Endothelial cell of umbilical vein (primary cell): Measurements from ENCODE around the gene COL15A1. TPM values are rescaled to one million over a fixed set of nuclear protein-coding genes. Genes with fewer than 3 reads are reported as not detected.

Experiments
- BruUV-seq: library from RNA; stranded (reverse); fragments of 400-500 nt; replicated peaks from 2 replicates; lab custom pipeline; 2021; lab: Mats Ljungman, UMichigan
- CTCF ChIA-PET: fragments of 300-600, 350-600 bp; sonication (Branson Sonifier 250); formaldehyde crosslinking; loops from one replicate; lab custom pipeline; 2021; ENCODE audit warnings: antibody characterized with exemption, inconsistent platforms; lab: Charles Lee
- POLR2A ChIA-PET: fragments of 300-600, 350-600 bp; sonication (Branson Sonifier 250); formaldehyde crosslinking; loops from one replicate; lab custom pipeline; 2021; ENCODE audit warnings: antibody characterized with exemption, inconsistent platforms; lab: Charles Lee
- DNase-seq: peaks from one replicate; pipeline ENCODE4 v3.0.0-alpha.2; 2011; ENCODE audit warnings: low read depth, low spot score
- FAIRE-seq: peaks from 2 replicates; lab custom pipeline; 2011; peaks lifted over from hg19 to GRCh38; lab: Jason Lieb, UNC
- H2AFZ ChIP-seq: 2 replicates; pipeline ENCODE4 v1.6.0; 2012; ENCODE audit warnings: low read depth, low read length, control low read depth, inconsistent platforms
- H3K27ac ChIP-seq: 2 replicates; pipeline ENCODE4 v1.5.1; 2011; ENCODE audit warnings: low read depth, mild to moderate bottlenecking, control low read depth, low read length, moderate library complexity; ENCODE audit not compliant: insufficient read depth
- H3K27me3 ChIP-seq, 2 experiments: 2 replicates each; pipeline versions ENCODE4 v1.6.0 to v1.6.1; 2011; ENCODE audit warnings: low read length in 2 of 2, mixed read lengths in 1 of 2; ENCODE audit not compliant: control insufficient read depth in 2 of 2, insufficient read depth in 2 of 2
- H3K36me3 ChIP-seq, 2 experiments: 2 replicates in 1 of 2; 3 replicates in 1 of 2; pipeline ENCODE4 v1.5.1; 2011; ENCODE audit warnings: low read length in 2 of 2, mild to moderate bottlenecking in 1 of 2, moderate library complexity in 1 of 2; ENCODE audit not compliant: control insufficient read depth in 2 of 2, insufficient read depth in 2 of 2; ENCODE audit errors: extremely low read depth in 1 of 2
- H3K4me1 ChIP-seq: 3 replicates; pipeline ENCODE4 v1.5.1; 2011; ENCODE audit warnings: mild to moderate bottlenecking, low read length; ENCODE audit not compliant: control insufficient read depth, insufficient read depth; ENCODE audit errors: extremely low read depth
- H3K4me2 ChIP-seq: 2 replicates; pipeline ENCODE4 v1.6.1; 2011; ENCODE audit warnings: low read length, control low read depth, mixed read lengths; ENCODE audit not compliant: insufficient read depth
- H3K4me3 ChIP-seq, 3 experiments: fragments of 200-600 bp in 1 of 3; sonication (generic), shearing (Covaris generic) in 1 of 3; replicated peaks in 1 of 3; 2 replicates each; pipeline ENCODE4 v1.5.1; 2011 to 2016; ENCODE audit warnings: control low read depth in 3 of 3, low read length in 3 of 3, mild to moderate bottlenecking in 2 of 3, inconsistent platforms in 1 of 3, low read depth in 1 of 3, moderate library complexity in 1 of 3; ENCODE audit not compliant: insufficient read depth in 1 of 3
- H3K79me2 ChIP-seq: 2 replicates; pipeline ENCODE4 v1.6.0; 2012; ENCODE audit warnings: low read length, inconsistent platforms; ENCODE audit not compliant: control insufficient read depth, insufficient read depth
- H3K9ac ChIP-seq: replicated peaks from 2 replicates; pipeline ENCODE3; 2011; ENCODE audit warnings: low read length, control low read depth; ENCODE audit not compliant: insufficient read depth; ENCODE audit errors: extremely low read depth
- H3K9me1 ChIP-seq: replicated peaks from 3 replicates; pipeline ENCODE4 v1.6.0; 2011; ENCODE audit warnings: mild to moderate bottlenecking, low read length; ENCODE audit not compliant: control insufficient read depth, insufficient read depth; ENCODE audit errors: extremely low read depth
- H3K9me3 ChIP-seq: replicated peaks from 2 replicates; pipeline ENCODE4 v1.5.1; 2012; ENCODE audit warnings: low read length, inconsistent platforms; ENCODE audit not compliant: control insufficient read depth, insufficient read depth
- H4K20me1 ChIP-seq: replicated peaks from 2 replicates; pipeline ENCODE3; 2011; ENCODE audit warnings: mild to moderate bottlenecking, low read length; ENCODE audit not compliant: control insufficient read depth, insufficient read depth; ENCODE audit errors: extremely low read depth
- EZH2 ChIP-seq: IDR thresholded peaks from 2 replicates; pipeline ENCODE4 v1.6.1; 2012; ENCODE audit warnings: borderline replicate concordance, low read depth, mild to moderate bottlenecking, moderate library complexity, low read length, inconsistent platforms; ENCODE audit not compliant: severe bottlenecking
- FOS ChIP-seq: IDR thresholded peaks from 2 replicates; pipeline ENCODE4 v1.6.1; 2011; ENCODE audit warnings: mild to moderate bottlenecking, low read length, moderate library complexity, borderline replicate concordance; ENCODE audit not compliant: insufficient read depth
- GATA2 ChIP-seq: IDR thresholded peaks from 2 replicates; pipeline ENCODE4 v1.7.0; 2011; ENCODE audit warnings: low read depth, mild to moderate bottlenecking, moderate library complexity, mixed read lengths, low read length; ENCODE audit not compliant: insufficient read length, insufficient read depth
- JUN ChIP-seq: IDR thresholded peaks from 2 replicates; pipeline ENCODE4 v1.6.1; 2011; ENCODE audit warnings: borderline replicate concordance, low read depth; ENCODE audit not compliant: insufficient read length, insufficient read depth
- MYC ChIP-seq: IDR thresholded peaks from one replicate; pipeline ENCODE4 v1.6.1; 2011; ENCODE audit warnings: mild to moderate bottlenecking, low read depth, low read length
- POLR2A ChIP-seq: IDR thresholded peaks from 2 replicates; pipeline ENCODE4 v1.6.1; 2012; ENCODE audit warnings: low read depth, mild to moderate bottlenecking, control low read depth, low read length
- POLR2AphosphoS5 ChIP-seq: IDR thresholded peaks from 2 replicates; pipeline ENCODE4 v1.6.1; 2012; ENCODE audit warnings: low read depth, mild to moderate bottlenecking, control low read depth, low read length, moderate library complexity; ENCODE audit not compliant: insufficient read depth
- dilution Hi-C: fragments of 300-500 bp; cut with MboI; formaldehyde crosslinking; loops from one replicate; pipeline ENCODE4 v1.15.0; 2019; ENCODE audit warnings: low sequenced_read_pairs; ENCODE audit not compliant: extremely low pct_ligation_motif_present
- intact Hi-C: fragments of 100-400 bp; cut with micrococcal nuclease; formaldehyde crosslinking; loops from one replicate; pipeline ENCODE4 v1.10.0; 2022
- polyA plus RNA-seq, 4 experiments: library from polyadenylated mRNA; depleted of rRNA in 3 of 4; stranded (reverse) in 3 of 4; unstranded in 1 of 4; fragments of >200 nt; gene quantifications; 2 replicates each; pipeline versions ENCODE4 v1.2.1 to v1.2.3, GENCODE V29; 2011 to 2012; ENCODE audit warnings: missing spikeins in 1 of 4
- total RNA-seq: library from RNA; stranded (reverse); gene quantifications from 2 replicates; pipeline ENCODE4 v1.2.3, GENCODE V29; 2021
- TF ChIP-seq, protein P1 (sequence below): IDR thresholded peaks from 2 replicates; pipeline ENCODE4 v1.6.1; 2011; ENCODE audit not compliant: insufficient read depth, insufficient read length
- TF ChIP-seq, protein P2 (sequence below), 2 donors: IDR thresholded peaks; 1 replicate in 1 of 2; 2 replicates in 1 of 2; pipeline ENCODE4 v1.5.1; 2011; ENCODE audit warnings: low read length in 2 of 2, mild to moderate bottlenecking in 2 of 2, moderate library complexity in 2 of 2, control low read depth in 1 of 2, inconsistent platforms in 1 of 2, low read depth in 1 of 2; ENCODE audit not compliant: insufficient read depth in 1 of 2; ENCODE audit errors: extremely low read depth in 1 of 2

The COL15A1 gene
- total and polyA plus RNA-seq, 2 donors (not counting 3 experiments of a cell fraction or from before 2014, with no cell fraction given): not detected

DNA sequence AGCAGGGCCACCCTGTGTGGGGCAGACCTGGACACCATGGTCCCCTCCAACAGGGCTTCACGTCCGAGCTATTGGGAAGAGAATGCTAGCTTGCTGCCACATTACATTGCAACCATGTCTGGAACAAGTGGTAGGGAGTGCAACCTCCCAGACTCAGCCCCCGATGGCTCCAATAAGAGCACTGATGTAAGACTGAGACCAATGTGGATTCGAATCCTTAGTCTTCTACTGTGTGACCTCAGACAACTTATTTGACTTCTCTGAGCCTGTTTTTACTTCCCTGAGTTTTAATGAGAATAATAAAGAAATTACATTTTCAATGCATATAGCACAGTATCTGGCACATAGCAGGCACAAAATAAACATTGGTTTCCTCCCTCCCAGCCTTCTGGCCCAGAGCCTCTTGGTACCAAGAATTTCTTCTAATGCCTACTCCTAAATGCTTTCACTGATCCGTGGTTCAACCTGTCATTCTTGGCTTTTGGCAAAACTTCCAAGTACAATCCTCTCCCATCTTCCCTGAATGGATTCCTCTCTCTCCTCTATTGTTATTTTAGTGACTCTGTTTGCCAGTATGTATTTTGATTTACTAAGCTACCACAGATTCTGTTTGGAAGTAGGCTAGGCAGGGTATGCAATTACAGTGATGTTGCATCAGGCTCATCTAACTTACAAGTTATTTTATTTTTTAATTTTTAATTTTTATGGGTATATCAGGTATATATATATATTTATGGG, 34.6 kb upstream of the COL15A1 start:
- FAIRE-seq (no peak), DNase-seq (no peak)
- CTCF ChIA-PET: interaction anchor here (1.2 kb wide), 1 partner anchor 17 kb away, joined by 4 read pairs; no protein-coding TSS in a partner anchor
- H3K27ac ChIP-seq: no peak overlapping the region
- H3K9me1 ChIP-seq: no peaks in the 10 kb centered on the region
- TF ChIP-seq, protein P1, sequence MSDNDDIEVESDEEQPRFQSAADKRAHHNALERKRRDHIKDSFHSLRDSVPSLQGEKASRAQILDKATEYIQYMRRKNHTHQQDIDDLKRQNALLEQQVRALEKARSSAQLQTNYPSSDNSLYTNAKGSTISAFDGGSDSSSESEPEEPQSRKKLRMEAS: no peak
- no peak for TF ChIP-seq EZH2
- TF ChIP-seq, protein P2, sequence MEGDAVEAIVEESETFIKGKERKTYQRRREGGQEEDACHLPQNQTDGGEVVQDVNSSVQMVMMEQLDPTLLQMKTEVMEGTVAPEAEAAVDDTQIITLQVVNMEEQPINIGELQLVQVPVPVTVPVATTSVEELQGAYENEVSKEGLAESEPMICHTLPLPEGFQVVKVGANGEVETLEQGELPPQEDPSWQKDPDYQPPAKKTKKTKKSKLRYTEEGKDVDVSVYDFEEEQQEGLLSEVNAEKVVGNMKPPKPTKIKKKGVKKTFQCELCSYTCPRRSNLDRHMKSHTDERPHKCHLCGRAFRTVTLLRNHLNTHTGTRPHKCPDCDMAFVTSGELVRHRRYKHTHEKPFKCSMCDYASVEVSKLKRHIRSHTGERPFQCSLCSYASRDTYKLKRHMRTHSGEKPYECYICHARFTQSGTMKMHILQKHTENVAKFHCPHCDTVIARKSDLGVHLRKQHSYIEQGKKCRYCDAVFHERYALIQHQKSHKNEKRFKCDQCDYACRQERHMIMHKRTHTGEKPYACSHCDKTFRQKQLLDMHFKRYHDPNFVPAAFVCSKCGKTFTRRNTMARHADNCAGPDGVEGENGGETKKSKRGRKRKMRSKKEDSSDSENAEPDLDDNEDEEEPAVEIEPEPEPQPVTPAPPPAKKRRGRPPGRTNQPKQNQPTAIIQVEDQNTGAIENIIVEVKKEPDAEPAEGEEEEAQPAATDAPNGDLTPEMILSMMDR (IDR thresholded peaks at IDR 0.05; ENCODE audit: extremely low read depth in 1 of 2, insufficient read depth in 1 of 2, low read depth in 1 of 2, low read length in 2 of 2): no peak
- no peak for TF ChIP-seq GATA2
- no peak for TF ChIP-seq MYC
- TF ChIP-seq JUN: no peak
- TF ChIP-seq POLR2A: no peak
- TF ChIP-seq FOS: no peak
- no peak for TF ChIP-seq POLR2AphosphoS5
- H3K4me2 ChIP-seq: no peak overlapping the region
- no peaks in the 10 kb centered on the region for H3K4me1 ChIP-seq
- POLR2A ChIA-PET: no interaction called here
- no peaks in the 10 kb centered on the region for H3K79me2 ChIP-seq
- no peaks in the 10 kb centered on the region for H4K20me1 ChIP-seq
- no peak overlapping the region for H3K9ac ChIP-seq
- no peaks in the 10 kb centered on the region for H3K27me3 ChIP-seq
- dilution Hi-C loops: no loop called here
- no peaks in the 10 kb centered on the region for H3K36me3 ChIP-seq
- H3K9me3 ChIP-seq: no peaks in the 10 kb centered on the region
- no peak overlapping the region for H3K4me3 ChIP-seq
- H2AFZ ChIP-seq: no peak overlapping the region
- intact Hi-C loops: no loop called here
- BruUV-seq: no TSS peak
